ENCODE data around the gene PDF.
"Not testable (repeated sequence)": the region's sequence is repeated elsewhere in the genome, so short reads cannot be mapped to it uniquely, and the experiment has no call there.

The PDF gene

GRCh38 chr16:69316595-69317034 lies 13.8 kb downstream of the PDF start:
- no peak for DNase-seq (ENCODE audit: low spot score)

GRCh38 chr16:69315486-69316311 lies 14.7 kb downstream of the PDF start:
- DNase-seq (ENCODE audit: low spot score): no peak

- DNase-seq (ENCODE audit: low spot score): no peak
These were observed 15.9 kb downstream of the PDF start for GRCh38 chr16:69314534-69314933.

DNA sequence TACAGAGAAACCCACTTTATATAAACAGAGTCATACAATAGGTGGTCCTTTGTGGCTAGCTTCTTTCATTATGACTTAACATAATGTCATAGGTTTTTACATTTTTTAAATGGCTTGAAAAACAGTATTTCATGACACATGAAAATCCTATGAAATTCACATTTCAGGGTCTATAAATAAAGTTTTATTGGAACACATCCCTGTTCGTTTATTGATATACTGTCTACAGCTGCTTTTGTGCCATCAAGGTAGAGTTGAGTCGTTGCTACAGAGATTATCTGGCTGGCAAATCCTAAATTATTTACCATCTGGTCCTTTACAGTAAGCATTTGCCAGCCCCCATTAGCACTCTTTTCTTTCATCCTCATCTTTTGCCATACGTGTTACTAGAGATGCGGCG lies 16.9 kb downstream of the PDF start:
- DNase-seq (ENCODE audit: low spot score): no peak

DNA sequence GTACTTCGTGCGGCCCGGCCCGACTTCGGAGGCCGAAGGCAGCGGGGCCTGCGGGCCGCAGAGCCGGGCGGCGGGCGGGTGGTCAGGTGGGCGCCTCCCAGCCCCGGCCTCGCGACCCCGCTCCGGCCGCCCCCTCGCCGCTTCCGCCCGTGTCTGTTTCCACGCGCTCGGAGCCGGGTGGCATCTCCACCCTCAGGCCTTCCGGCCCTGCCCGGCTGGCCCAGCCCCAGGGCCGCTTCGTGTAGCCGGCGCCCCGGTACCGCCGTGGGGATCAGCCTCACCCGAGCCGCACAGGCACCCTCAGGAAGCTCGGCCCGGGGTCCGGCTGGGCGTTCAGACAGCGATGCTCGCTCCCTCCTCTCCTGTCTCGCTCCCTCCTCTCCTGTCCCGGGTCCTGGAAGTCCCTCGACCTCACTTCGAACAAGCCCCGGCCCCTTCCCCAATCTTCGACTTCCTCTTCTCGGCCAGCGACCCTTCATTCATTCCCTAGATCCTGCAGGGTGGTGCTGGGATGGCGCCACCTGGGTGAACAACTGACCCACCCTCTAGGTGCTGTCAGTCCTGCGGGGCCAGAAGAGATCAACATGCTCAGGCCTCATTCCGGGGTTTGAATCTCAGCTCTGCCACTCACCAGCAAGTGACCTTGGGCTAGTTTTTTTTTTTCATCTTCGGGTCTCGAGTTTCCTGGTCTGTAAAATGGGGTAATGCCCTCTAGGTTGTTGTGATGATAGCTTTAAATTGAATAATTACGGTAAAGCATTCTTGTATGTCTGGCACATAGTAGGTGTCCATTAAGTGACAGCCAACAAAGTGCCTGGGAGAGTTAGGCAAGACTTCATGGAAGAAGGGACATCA lies 18.6 kb downstream of the PDF start:
- peak; percentile 81 for DNase-seq (ENCODE audit: low spot score)

DNA sequence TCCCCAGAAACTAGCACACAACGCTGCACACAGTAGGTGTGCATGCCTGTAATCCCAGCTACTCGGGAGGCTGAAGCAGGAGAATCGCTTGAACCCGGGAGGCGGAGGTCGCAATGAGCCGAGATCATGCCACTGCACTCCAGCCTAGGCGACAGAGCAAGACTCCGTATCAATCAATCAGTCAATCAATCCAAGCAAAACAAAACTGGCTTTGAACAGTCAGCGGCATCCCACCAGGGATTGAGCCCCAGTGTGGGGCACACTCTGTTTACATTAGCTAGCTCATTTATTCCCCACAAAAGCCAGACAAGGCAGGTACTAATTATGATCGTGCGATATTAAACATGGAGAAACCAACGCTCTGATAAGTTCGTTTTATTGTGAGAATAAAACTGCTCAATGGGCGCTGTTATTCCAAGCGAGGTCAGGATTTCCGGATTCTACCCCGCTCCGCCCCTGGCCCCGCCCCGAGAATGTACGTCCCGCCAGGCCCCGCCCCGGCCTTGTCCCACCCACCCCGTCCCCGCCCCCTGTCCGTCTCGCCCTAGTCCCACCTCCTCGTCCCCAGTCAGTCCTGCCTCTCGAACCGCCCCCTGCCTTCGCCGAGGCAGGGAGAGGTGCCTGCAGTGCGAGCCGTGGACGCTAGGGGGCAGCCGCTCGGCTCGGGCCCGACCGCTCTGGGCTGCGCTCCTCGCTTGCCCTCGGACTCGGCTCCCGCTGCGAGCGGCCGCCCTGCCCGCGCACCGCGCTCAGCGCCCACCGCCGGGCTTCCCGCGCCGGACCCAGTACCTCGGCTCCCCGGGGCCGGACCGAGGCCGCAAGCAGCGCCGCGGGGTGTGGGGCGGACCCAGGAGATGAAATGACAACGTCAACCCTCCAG lies 19.5 kb downstream of the PDF start, which contains the start of gene VPS4A:
TSS of gene VPS4A (plus strand) at position 698 of the 880 bp plus-strand sequence. CDS start at position 860, 162 bp downstream.
- peak; percentile 88 for DNase-seq (ENCODE audit: low spot score)

- DNase-seq (ENCODE audit: low spot score): no peak
These were observed 21.1 kb downstream of the PDF start for GRCh38 chr16:69309316-69309715.

DNA sequence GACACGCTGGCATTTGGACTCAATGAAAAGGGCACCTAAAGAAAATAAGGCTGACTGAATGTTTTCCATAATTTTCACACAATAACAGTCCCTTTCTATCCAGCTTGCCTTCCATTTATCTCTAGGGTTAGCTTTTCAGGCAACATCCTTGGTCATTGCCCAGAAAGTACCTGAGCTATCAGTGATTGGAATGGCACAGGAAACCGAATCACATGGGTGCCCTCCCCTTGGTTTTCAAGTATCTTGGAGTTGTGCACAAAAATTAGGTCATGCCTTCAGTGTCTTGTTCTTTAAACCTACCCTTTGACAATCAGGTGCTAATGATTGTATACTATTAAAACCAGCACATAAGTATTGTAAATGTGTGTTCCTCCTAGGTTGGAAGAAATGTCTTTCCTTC lies 22.5 kb downstream of the PDF start:
- DNase-seq (ENCODE audit: low spot score): no peak

DNA sequence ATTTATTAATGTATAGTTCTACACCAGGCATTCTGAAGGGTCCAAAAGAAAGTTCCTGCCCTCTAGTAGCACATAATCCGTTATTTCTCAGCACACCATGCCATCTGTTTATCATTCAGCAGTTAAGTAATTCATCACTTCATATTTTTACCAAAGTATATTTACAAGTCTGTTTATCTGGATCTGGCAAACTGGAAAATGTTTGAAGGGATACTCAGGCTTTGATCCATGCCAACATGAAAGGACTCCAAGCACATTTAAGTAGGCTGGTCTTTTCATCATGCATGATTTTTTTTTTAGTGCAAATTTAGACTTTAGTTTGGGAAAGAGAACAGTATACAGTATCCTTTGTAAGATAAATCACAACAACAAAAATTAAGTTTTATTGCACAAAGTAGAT lies 23.3 kb downstream of the PDF start:
- no peak for DNase-seq (ENCODE audit: low spot score)

- no peak for DNase-seq (ENCODE audit: low spot score)
These were observed 24.4 kb downstream of the PDF start for GRCh38 chr16:69306031-69306430.

GRCh38 chr16:69302301-69302700 lies 28.1 kb downstream of the PDF start:
- no peak for DNase-seq (ENCODE audit: low spot score)

DNA sequence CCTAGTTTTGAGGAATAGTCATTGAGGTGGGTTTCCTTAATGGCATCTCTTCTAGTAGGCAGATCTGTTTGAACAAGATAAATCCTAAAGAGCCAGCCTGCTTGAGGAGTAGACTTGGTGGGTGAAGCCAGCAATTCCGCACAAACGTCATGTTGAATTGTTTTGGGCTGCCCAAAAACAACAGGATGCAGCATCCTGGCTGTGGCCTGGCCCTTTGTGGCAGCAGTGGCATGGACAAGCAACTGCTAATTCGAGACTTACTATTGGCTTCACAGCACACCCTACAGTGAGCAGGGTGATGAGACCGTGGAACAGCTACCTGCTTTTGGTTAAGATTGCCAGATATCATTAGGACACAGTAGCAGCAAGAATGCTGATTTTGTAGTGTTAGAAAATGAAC lies 28.5 kb downstream of the PDF start:
- DNase-seq (ENCODE audit: low spot score): no peak

DNA sequence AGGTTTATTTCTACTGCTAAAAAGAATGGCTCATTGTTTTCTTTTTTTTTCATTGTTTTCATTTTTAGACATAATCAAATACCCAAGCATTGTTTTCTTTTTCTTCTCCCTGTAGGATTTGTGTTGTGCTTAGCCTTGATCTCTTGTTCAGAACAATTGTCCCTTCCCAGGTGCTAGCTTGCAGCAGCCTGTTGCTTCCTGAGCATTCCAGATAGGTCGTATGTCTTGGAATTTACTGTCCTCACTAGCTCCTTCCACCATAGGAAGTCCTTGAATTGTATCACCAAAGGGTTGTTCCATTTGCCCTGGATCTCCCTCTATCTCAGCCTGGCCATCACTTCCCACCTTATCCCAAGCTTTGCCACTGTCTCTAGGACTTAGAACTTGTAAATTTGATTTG lies 29.2 kb downstream of the PDF start:
- no peak for DNase-seq (ENCODE audit: low spot score)

DNA sequence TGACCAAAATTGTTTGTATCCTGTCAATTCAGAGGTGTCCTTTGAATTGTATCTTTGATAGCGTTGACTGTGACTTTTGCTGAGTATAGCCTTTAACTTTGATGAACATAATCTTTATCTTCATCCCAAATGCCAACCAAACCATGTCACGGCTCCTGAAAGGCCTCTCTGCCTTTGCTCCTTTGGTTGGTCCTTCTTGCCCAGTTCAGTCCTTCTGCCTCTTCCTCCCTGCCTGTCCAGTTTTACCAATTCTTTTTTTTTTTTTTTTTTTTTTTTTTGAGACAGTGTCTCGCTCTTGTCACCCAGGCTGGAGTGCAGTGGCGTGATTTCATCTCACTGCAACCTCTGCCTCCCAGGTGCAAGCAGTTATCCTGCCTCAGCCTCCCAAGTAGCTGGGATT lies 32.1 kb downstream of the PDF start:
- DNase-seq (ENCODE audit: low spot score): no peak

DNA sequence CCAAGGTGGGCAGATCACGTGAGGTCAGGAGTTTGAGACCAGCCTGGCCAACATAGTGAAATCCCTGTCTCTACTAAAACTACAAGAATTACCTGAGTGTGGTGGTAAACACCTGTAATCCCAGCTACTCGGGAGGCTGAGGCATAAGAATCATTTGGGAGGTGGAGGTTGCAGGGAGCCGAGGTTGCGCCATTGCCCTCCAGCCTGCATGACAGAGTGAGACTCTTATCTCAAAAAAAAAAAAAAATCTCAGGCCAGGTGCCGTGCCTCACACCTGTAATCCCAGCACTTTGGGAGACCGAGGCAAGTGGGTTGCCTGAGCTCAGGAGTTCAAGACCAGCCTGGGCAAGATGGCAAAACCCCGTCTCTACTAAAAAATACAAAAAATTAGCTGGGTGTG lies 33.6 kb downstream of the PDF start:
- DNase-seq (ENCODE audit: low spot score): not testable (repeated sequence)

DNA sequence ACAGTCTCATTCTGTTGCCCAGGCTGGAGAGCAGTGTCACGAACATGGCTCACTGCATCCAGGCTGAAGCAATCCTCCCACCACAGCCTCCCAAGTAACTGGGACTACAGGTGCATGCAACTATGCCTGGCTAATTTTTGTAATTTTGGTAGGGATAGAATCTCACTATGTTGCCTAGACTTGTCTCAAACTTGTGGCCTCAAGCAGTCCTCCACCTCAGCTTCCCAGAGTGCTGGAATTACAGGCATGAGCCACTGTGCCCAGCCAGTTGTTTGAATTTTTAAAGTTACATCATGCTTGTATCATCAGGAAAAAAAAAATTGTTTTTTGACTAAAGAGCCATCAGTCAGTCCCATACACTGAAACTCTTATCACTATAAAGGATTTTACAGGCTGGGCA lies 36.3 kb downstream of the PDF start:
- no peak for DNase-seq (ENCODE audit: low spot score)

DNA sequence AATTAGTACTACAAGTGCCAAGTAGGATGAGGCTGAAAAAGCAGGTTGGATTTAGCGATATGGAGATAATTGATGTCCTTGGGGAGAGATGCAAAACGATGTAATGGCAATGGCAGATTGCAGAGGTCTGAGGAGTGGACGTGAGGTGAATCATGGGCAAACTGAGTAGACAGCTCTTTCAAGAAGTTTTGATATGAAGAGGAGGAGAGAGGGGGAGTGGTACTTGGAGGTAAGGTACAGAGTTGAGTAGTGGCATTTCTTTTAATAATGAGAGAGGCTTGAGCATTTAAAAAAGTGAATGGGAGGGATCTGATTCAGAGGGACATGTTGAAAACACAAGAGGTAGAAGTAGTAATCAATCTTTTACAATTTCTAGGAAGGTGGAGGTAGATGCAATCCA lies 37.0 kb downstream of the PDF start:
- DNase-seq (ENCODE audit: low spot score): no peak

GRCh38 chr16:69291657-69292056 lies 38.7 kb downstream of the PDF start:
- DNase-seq (ENCODE audit: low spot score): not testable (repeated sequence)

- peak; percentile 16 for DNase-seq (ENCODE audit: low spot score)
These were observed 43.3 kb downstream of the PDF start for GRCh38 chr16:69286941-69287713.

DNA sequence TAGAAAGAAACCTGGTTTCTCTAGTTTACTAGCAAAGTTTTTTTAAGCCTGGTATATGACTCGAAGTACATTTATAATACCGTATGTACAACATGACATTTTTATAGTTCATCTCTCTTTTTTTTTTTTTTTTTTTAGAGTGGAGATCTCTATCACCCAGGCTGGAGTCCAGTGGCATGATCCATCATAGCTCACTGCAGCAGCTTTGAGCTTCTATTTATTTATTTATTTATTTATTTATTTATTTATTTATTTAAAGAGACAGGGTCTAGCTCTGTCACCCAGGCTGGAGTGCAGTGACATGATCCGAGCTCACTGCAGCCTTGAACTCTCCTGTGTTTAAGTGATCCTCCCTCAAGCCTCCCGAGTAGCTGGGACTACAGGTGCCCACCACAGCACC lies 45.1 kb downstream of the PDF start:
- no peak for DNase-seq (ENCODE audit: low spot score)

DNA sequence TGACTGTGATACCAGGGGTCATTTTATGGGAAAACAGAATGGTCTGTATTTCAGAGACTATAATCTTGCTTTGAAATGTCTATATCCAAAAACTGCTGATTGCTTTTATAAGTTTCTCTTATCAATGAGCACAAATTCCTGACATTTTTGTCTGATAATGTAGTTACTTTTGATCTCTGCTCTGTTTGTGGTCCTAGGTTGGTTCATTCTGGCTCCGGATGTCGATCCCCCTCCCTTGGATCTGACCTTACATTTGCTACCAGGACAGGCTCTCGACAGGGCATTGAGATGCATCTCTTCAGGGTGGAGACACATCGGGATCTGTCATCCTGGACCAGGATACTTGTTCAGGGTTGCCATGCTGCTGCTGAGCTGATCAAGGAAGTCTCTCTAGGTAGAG lies 46.5 kb downstream of the PDF start:
- DNase-seq (ENCODE audit: low spot score): peak; percentile 27
